ENCODE measurements around the gene TTC34.

DNA sequence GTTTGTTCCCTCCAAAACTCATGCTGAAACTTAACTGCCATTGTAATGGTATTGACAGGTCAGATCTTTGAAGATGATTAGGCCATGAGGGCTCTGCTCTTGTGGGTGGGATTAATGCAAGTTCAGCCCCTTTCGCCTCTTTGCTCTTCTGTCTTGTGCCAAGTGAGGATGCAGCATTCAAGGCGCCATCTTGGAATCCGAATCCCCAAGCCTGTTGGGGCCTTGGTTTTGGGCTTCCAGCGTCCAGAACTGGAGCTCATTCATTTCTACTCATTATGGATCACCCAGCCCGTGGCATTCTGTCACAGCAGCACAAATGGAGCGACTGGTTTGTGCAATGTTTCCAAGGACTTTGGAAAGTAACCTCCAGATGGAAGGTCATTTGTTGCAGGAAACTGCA lies 5.6 kb downstream of the TTC34 start:
- TF ChIP-seq ZNF350 (CRISPR knock-in tag; IDR thresholded peaks at IDR 0.05; ENCODE audit: borderline replicate concordance, low read depth) (no peak), TCF7 (IDR thresholded peaks at IDR 0.05; ENCODE audit: low read depth) (no peak), ZNF263 (CRISPR knock-in tag; IDR thresholded peaks at IDR 0.05) (no peak), POLR2AphosphoS5 (IDR thresholded peaks at IDR 0.05; ENCODE audit: low read depth, low read length) (no peak), RBM22 (optimal IDR thresholded peaks at IDR 0.05; ENCODE audit: low read length) (no peak)

Data from HepG2 (cell line).